Neural progenitor cell (in vitro differentiated cells): Measurements from ENCODE around the gene WHAMM. TPM values are rescaled to one million over a fixed set of nuclear protein-coding genes. Genes with fewer than 3 reads are reported as not detected.
A peak's percentile ranks its signal among the peaks of the same experiment; 100 is the strongest.

Experiments
- DNase-seq: peaks from one replicate; pipeline ENCODE4 v3.0.0-alpha.2; 2016; ENCODE audit warnings: low spot score
- H2AFZ ChIP-seq: fragments of 200-600 bp; sonication (generic); replicated peaks from 2 replicates; pipeline ENCODE4 v1.6.1; 2016; ENCODE audit warnings: antibody characterized with exemption
- H3F3A ChIP-seq: fragments of 200-600 bp; sonication (generic); 2 replicates; pipeline ENCODE4 v1.6.1; 2016; ENCODE audit warnings: antibody characterized with exemption, low read depth
- H3K27ac ChIP-seq: fragments of 200-600 bp; sonication (generic); 2 replicates; pipeline ENCODE4 v1.5.1; 2016; ENCODE audit warnings: mild to moderate bottlenecking
- H3K27me3 ChIP-seq: fragments of 200-600 bp; sonication (generic); 2 replicates; pipeline ENCODE4 v1.6.1; 2016; ENCODE audit warnings: mild to moderate bottlenecking, moderate library complexity
- H3K36me3 ChIP-seq: fragments of 200-600 bp; sonication (generic); 2 replicates; pipeline ENCODE4 v1.5.1; 2016
- H3K4me1 ChIP-seq: fragments of 200-600 bp; sonication (generic); 2 replicates; pipeline ENCODE4 v1.6.1; 2016; ENCODE audit warnings: mixed run types
- H3K4me2 ChIP-seq: fragments of 200-600 bp; sonication (generic); 2 replicates; pipeline ENCODE4 v1.6.1; 2016
- H3K4me3 ChIP-seq: fragments of 200-600 bp; sonication (generic); 2 replicates; pipeline ENCODE4 v1.5.1; 2016
- H3K79me2 ChIP-seq: fragments of 200-600 bp; sonication (generic); 2 replicates; pipeline ENCODE4 v1.6.1; 2016; ENCODE audit warnings: low read depth
- H3K9ac ChIP-seq: fragments of 200-600 bp; sonication (generic); 2 replicates; pipeline ENCODE4 v1.6.1; 2016
- H3K9me3 ChIP-seq: fragments of 200-600 bp; sonication (generic); 2 replicates; pipeline ENCODE4 v1.5.1; 2016; ENCODE audit warnings: low read depth
- H4K20me1 ChIP-seq: fragments of 200-600 bp; sonication (generic); 2 replicates; pipeline ENCODE4 v1.6.1; 2016; ENCODE audit warnings: low read depth
- H3K27ac Mint-ChIP-seq: 3 replicates; pipeline ENCODE4 v1.8.0; 2021; ENCODE audit warnings: mixed read lengths
- H3K27me3 Mint-ChIP-seq: 2 replicates; pipeline ENCODE4 v1.8.0; 2022; ENCODE audit warnings: low read depth, mild to moderate bottlenecking, inconsistent platforms, moderate library complexity, mixed read lengths; ENCODE audit not compliant: insufficient read depth
- H3K36me3 Mint-ChIP-seq: 3 replicates; pipeline ENCODE4 v1.8.0; 2021; ENCODE audit warnings: mixed read lengths
- H3K4me1 Mint-ChIP-seq: 3 replicates; pipeline ENCODE4 v1.8.0; 2021; ENCODE audit warnings: mixed read lengths
- H3K4me3 Mint-ChIP-seq: 3 replicates; pipeline ENCODE4 v1.8.0; 2021; ENCODE audit warnings: mild to moderate bottlenecking, moderate library complexity, mixed read lengths
- H3K9me3 Mint-ChIP-seq: 3 replicates; pipeline ENCODE4 v1.8.0; 2020; ENCODE audit warnings: mixed read lengths
- EZH2 ChIP-seq: fragments of 200-600 bp; sonication (generic); IDR thresholded peaks from 2 replicates; pipeline ENCODE4 v1.6.1; 2017; ENCODE audit warnings: antibody characterized with exemption, mild to moderate bottlenecking, moderate library complexity
- EZH2phosphoT487 ChIP-seq: fragments of 200-600 bp; sonication (generic); IDR thresholded peaks from 2 replicates; pipeline ENCODE4 v1.6.1; 2017; ENCODE audit warnings: antibody characterized with exemption
- total RNA-seq: library from RNA; depleted of rRNA; stranded (reverse); fragments of >200 nt; gene quantifications from 2 replicates; pipeline ENCODE4 v1.2.3, GENCODE V29; 2015; ENCODE audit warnings: low replicate concordance
- TF ChIP-seq, protein P1 (sequence below): fragments of 200-600 bp; sonication (generic); IDR thresholded peaks from 2 replicates; pipeline ENCODE4 v1.5.1; 2017; ENCODE audit warnings: antibody characterized with exemption, mild to moderate bottlenecking

The WHAMM gene
- total RNA-seq, 1 donor from 2014 or later = 1.9 TPM

DNA sequence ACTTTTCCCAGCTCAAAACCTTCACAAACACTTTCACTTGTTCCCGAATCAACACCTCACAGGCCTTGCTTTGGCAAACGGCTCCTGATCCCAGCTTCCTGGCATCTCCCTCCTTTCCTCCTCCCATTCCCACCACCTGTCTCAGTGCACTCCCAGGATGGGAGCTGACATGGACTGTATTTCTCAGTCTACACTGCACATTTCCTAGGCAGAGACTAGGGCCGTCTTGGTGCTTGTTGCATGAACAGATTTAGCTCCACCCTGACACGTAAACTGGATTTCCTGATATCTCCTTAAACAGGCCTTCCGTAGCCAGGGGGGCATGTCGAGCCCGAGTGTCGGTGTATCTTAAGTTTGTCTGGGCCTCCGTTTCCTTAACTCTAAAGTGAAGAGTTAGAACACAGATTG lies 790 bp upstream of the WHAMM start:
- DNase-seq = no peak
- Mint-ChIP-seq H3K4me3 (peak overlapping the region; percentile 86), H3K36me3 (peaks cover 4% of the 10 kb centered on the region), H3K9me3 (no peaks in the 10 kb centered on the region), H3K27me3 (peaks cover 4% of the 10 kb centered on the region), H3K27ac (no peak overlapping the region), H3K4me1 (peaks cover 25% of the 10 kb centered on the region)
- no peak overlapping the region for H3K4me3 ChIP-seq
- H3K27me3 ChIP-seq = peaks cover 31% of the 10 kb centered on the region
- peaks cover 11% of the 10 kb centered on the region for H3K4me1 ChIP-seq
- peaks cover 21% of the 10 kb centered on the region for H3F3A ChIP-seq
- H4K20me1 ChIP-seq = peaks cover 13% of the 10 kb centered on the region
- H3K9me3 ChIP-seq = no peaks in the 10 kb centered on the region
- peaks cover 12% of the 10 kb centered on the region for H3K79me2 ChIP-seq
- no peak overlapping the region for H3K9ac ChIP-seq
- no peak overlapping the region for H3K27ac ChIP-seq
- no peak overlapping the region for H3K4me2 ChIP-seq
- peak overlapping the region; percentile 97 for H2AFZ ChIP-seq
- H3K36me3 ChIP-seq = no peaks in the 10 kb centered on the region
- TF ChIP-seq EZH2phosphoT487 = no peak
- TF ChIP-seq EZH2 = no peak
- TF ChIP-seq, protein P1, sequence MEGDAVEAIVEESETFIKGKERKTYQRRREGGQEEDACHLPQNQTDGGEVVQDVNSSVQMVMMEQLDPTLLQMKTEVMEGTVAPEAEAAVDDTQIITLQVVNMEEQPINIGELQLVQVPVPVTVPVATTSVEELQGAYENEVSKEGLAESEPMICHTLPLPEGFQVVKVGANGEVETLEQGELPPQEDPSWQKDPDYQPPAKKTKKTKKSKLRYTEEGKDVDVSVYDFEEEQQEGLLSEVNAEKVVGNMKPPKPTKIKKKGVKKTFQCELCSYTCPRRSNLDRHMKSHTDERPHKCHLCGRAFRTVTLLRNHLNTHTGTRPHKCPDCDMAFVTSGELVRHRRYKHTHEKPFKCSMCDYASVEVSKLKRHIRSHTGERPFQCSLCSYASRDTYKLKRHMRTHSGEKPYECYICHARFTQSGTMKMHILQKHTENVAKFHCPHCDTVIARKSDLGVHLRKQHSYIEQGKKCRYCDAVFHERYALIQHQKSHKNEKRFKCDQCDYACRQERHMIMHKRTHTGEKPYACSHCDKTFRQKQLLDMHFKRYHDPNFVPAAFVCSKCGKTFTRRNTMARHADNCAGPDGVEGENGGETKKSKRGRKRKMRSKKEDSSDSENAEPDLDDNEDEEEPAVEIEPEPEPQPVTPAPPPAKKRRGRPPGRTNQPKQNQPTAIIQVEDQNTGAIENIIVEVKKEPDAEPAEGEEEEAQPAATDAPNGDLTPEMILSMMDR = no peak

DNA sequence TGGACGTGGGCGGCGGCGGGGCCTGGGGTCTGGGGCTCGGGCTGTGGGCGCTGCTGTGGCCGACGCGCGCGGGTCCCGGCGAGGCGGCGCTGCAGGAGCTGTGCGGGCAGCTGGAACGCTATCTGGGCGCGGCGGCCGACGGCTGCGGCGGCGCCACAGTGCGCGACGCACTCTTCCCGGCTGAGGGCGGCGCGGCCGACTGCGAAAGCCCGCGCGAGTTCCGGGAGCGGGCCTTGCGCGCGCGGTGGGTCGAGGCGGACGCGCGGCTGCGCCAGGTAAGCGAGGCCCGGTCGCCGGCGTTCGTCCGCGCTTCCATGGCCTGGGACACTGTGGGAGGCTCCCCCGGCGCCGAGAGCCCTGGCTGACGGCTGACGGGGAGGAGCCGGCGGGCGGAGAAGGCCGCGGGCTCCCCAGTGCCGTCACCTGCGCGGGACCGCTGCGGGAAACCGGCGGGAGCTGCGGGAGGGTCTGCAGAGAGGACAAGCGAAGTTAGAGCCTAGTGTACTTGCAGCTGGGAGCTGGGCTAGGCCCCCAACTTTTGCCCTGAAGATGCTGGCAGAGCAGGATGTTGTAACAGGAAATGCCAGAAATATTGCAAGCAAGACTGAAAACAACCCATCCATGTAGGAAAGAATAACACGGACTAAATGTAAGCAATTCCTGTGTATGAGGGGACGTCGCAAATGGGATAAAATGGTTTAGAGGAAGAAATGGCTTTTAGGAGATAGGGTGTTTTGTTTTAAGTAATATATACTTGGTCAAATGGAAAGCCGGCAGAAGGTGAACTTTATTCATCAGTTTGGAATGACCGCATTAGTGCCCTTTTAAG lies 847 bp downstream of the WHAMM start:
- Histone ChIP-seq H3K4me2 (peak overlapping the region; percentile 77), H3K79me2 (peaks cover 12% of the 10 kb centered on the region), H3K27ac (peak overlapping the region; percentile 70), H3F3A (peaks cover 21% of the 10 kb centered on the region), H3K4me3 (peak overlapping the region; percentile 87), H3K9me3 (no peaks in the 10 kb centered on the region), H3K4me1 (peaks cover 11% of the 10 kb centered on the region), H3K36me3 (no peaks in the 10 kb centered on the region), H3K27me3 (peaks cover 17% of the 10 kb centered on the region), H3K9ac (peak overlapping the region; percentile 1), H4K20me1 (peaks cover 13% of the 10 kb centered on the region), H2AFZ (peak overlapping the region; percentile 97)
- no peaks in the 10 kb centered on the region for H3K9me3 Mint-ChIP-seq
- H3K27me3 Mint-ChIP-seq = peaks cover 6% of the 10 kb centered on the region
- TF ChIP-seq EZH2phosphoT487 = no peak
- no peak for TF ChIP-seq EZH2
- TF ChIP-seq, protein P1 = no peak
- peak overlapping the region; percentile 91 for H3K4me3 Mint-ChIP-seq
- H3K36me3 Mint-ChIP-seq = peaks cover 10% of the 10 kb centered on the region
- peak overlapping the region; percentile 5 for H3K27ac Mint-ChIP-seq
- DNase-seq = peak; percentile 71
- H3K4me1 Mint-ChIP-seq = peaks cover 25% of the 10 kb centered on the region

- Histone ChIP-seq H3K36me3 (no peaks in the 10 kb centered on the region), H3K79me2 (peaks cover 12% of the 10 kb centered on the region), H3K9me3 (no peaks in the 10 kb centered on the region), H3K4me3 (peak overlapping the region; percentile 87), H3K27ac (no peak overlapping the region), H3F3A (peaks cover 21% of the 10 kb centered on the region), H3K4me2 (peak overlapping the region; percentile 77), H3K27me3 (peaks cover 11% of the 10 kb centered on the region), H2AFZ (no peak overlapping the region), H3K9ac (no peak overlapping the region), H4K20me1 (peaks cover 13% of the 10 kb centered on the region), H3K4me1 (peaks cover 11% of the 10 kb centered on the region)
- Mint-ChIP-seq H3K27ac (peak overlapping the region; percentile 5), H3K27me3 (peaks cover 6% of the 10 kb centered on the region), H3K9me3 (no peaks in the 10 kb centered on the region), H3K4me1 (peaks cover 25% of the 10 kb centered on the region), H3K4me3 (peak overlapping the region; percentile 91), H3K36me3 (peaks cover 12% of the 10 kb centered on the region)
- no peak for DNase-seq
- no peak for TF ChIP-seq EZH2
- no peak for TF ChIP-seq EZH2phosphoT487
- TF ChIP-seq, protein P1 = no peak
These were observed 1.5 kb downstream of the WHAMM start for GRCh38 chr15:82810890-82811426.
